COLO829 (cell line): ENCODE measurements around the gene MUC4.
"Not testable (repeated sequence)": the region's sequence is repeated elsewhere in the genome, so short reads cannot be mapped to it uniquely, and the experiment has no call there.

Experiments used
- DNase-seq: peaks from one replicate; pipeline ENCODE4 v3.0.0; 2012; ENCODE audit warnings: low spot score

The MUC4 gene

GRCh38 chr3:195760345-195761122, 51.2 kb downstream of the MUC4 start:
- DNase-seq, result no peak

GRCh38 chr3:195758721-195759353, 52.9 kb downstream of the MUC4 start:
- no peak for DNase-seq

- DNase-seq, result no peak
Measured at GRCh38 chr3:195757827-195758226, 53.9 kb downstream of the MUC4 start.

GRCh38 chr3:195757438-195757770, 54.3 kb downstream of the MUC4 start:
- no peak for DNase-seq

- DNase-seq, result no peak
Measured at GRCh38 chr3:195755791-195756676, 55.7 kb downstream of the MUC4 start.

GRCh38 chr3:195755391-195755790, 56.3 kb downstream of the MUC4 start:
- no peak for DNase-seq

GRCh38 chr3:195754906-195755305, 56.8 kb downstream of the MUC4 start:
- no peak for DNase-seq

- DNase-seq, result no peak
Measured at GRCh38 chr3:195754141-195754540, 57.6 kb downstream of the MUC4 start.

- DNase-seq, result no peak
Measured at GRCh38 chr3:195753581-195753980, 58.1 kb downstream of the MUC4 start.

- DNase-seq, result no peak
Measured at GRCh38 chr3:195752546-195753331, 59.0 kb downstream of the MUC4 start.

- no peak for DNase-seq
Measured at GRCh38 chr3:195752066-195752465, 59.7 kb downstream of the MUC4 start.

GRCh38 chr3:195751560-195751959, 60.2 kb downstream of the MUC4 start:
- no peak for DNase-seq

GRCh38 chr3:195750797-195751520, 60.8 kb downstream of the MUC4 start:
- no peak for DNase-seq

- DNase-seq, result not testable (repeated sequence)
Measured at GRCh38 chr3:195749101-195749500, 62.6 kb downstream of the MUC4 start.

- no peak for DNase-seq
Measured at GRCh38 chr3:195748661-195749060, 63.1 kb downstream of the MUC4 start.

- no peak for DNase-seq
Measured at GRCh38 chr3:195746751-195747150, 65.0 kb downstream of the MUC4 start.

- no peak for DNase-seq
Measured at GRCh38 chr3:195746346-195746745, 65.4 kb downstream of the MUC4 start.

GRCh38 chr3:195744437-195744836, 67.3 kb downstream of the MUC4 start:
- no peak for DNase-seq

GRCh38 chr3:195739561-195740111, 72.1 kb downstream of the MUC4 start:
- no peak for DNase-seq

- no peak for DNase-seq
Measured at GRCh38 chr3:195738274-195739044, 73.3 kb downstream of the MUC4 start.
